B cell (primary cell): ENCODE measurements around the gene DIS3. TPM values are rescaled to one million over a fixed set of nuclear protein-coding genes. Genes with fewer than 3 reads are reported as not detected.
"Not testable (repeated sequence)": the region's sequence is repeated elsewhere in the genome, so short reads cannot be mapped to it uniquely, and the experiment has no call there.

Experiments
- ATAC-seq: fragments of 200-7000 bp; cut with Tn5 transposase; one replicate; pipeline ENCODE4 v1.10.0; 2021; ENCODE audit warnings: low read depth, mild to moderate bottlenecking, moderate number of reproducible peaks, moderate library complexity
- CTCF ChIA-PET: fragments of 350-600 bp; sonication (Branson Sonifier 250); formaldehyde crosslinking; loops from one replicate; lab custom pipeline; 2021; ENCODE audit warnings: antibody characterized with exemption, inconsistent platforms; lab: Charles Lee
- POLR2A ChIA-PET: fragments of 350-600 bp; sonication (Branson Sonifier 250); formaldehyde crosslinking; loops from one replicate; lab custom pipeline; 2021; ENCODE audit warnings: antibody characterized with exemption; lab: Charles Lee
- DNase-seq: peaks from one replicate; pipeline ENCODE4 v3.0.0; 2013
- H2AFZ ChIP-seq: 2 replicates; pipeline ENCODE4 v1.6.1; 2012; ENCODE audit warnings: mild to moderate bottlenecking, low read depth, low read length; ENCODE audit not compliant: insufficient read depth, poor library complexity, severe bottlenecking
- H3K27ac ChIP-seq, 2 donors: 1 replicate in 1 of 2; 2 replicates in 1 of 2; pipeline ENCODE4 v1.5.1; 2012 to 2013; ENCODE audit warnings: low read length in 2 of 2, mild to moderate bottlenecking in 2 of 2, moderate library complexity in 1 of 2
- H3K27me3 ChIP-seq, 4 experiments: fragments of 200-600 bp in 1 of 4; sonication (generic) in 1 of 4; replicated peaks in 1 of 4; 1 replicate in 2 of 4; 2 replicates in 2 of 4; pipeline versions ENCODE4 v1.6.1 to v1.7.0; 2013 to 2016; ENCODE audit warnings: low read length in 3 of 4, mild to moderate bottlenecking in 2 of 4, mixed read lengths in 1 of 4, moderate library complexity in 1 of 4; ENCODE audit not compliant: insufficient read depth in 4 of 4, control insufficient read depth in 3 of 4; ENCODE audit errors: control extremely low read depth in 1 of 4
- H3K36me3 ChIP-seq, 2 experiments: replicated peaks in 1 of 2; 1 replicate in 1 of 2; 2 replicates in 1 of 2; pipeline versions ENCODE4 v1.6.1 to v1.7.1; 2013; ENCODE audit warnings: low read length in 1 of 2; ENCODE audit not compliant: insufficient read depth in 2 of 2, control insufficient read depth in 1 of 2; ENCODE audit errors: control extremely low read depth in 1 of 2, extremely low read depth in 1 of 2
- H3K4me1 ChIP-seq, 2 donors: fragments of 200-600 bp in 1 of 2; sonication (generic) in 1 of 2; 1 replicate in 1 of 2; 2 replicates in 1 of 2; pipeline versions ENCODE4 v1.5.1 to v1.6.1; 2013 to 2017; ENCODE audit warnings: low read length in 2 of 2; ENCODE audit not compliant: control insufficient read depth in 2 of 2, insufficient read depth in 2 of 2
- H3K4me2 ChIP-seq: replicated peaks from 2 replicates; pipeline ENCODE3; 2012; ENCODE audit warnings: mild to moderate bottlenecking, low read depth, low read length; ENCODE audit not compliant: poor library complexity, severe bottlenecking
- H3K4me3 ChIP-seq, 5 experiments: fragments of 200-600 bp in 1 of 5; sonication (generic) in 1 of 5; 1 replicate in 3 of 5; 2 replicates in 2 of 5; pipeline versions ENCODE4 v1.5.1 to v1.7.0; 2011 to 2016; ENCODE audit warnings: low read length in 4 of 5, mild to moderate bottlenecking in 4 of 5, low read depth in 2 of 5, control low read depth in 1 of 5, moderate library complexity in 1 of 5; ENCODE audit not compliant: insufficient read depth in 1 of 5; ENCODE audit errors: control extremely low read depth in 1 of 5, extremely low read depth in 1 of 5
- H3K79me2 ChIP-seq: fragments of 200-600 bp; sonication (generic); one replicate; pipeline ENCODE4 v1.6.0; 2016; ENCODE audit warnings: low read length; ENCODE audit not compliant: control insufficient read depth, insufficient read depth
- H3K9ac ChIP-seq: fragments of 200-600 bp; sonication (generic); 2 replicates; pipeline ENCODE4 v1.6.1; 2017; ENCODE audit warnings: mild to moderate bottlenecking, low read length, moderate library complexity
- H3K9me3 ChIP-seq, 3 donors: one replicate each; pipeline versions ENCODE4 v1.6.1 to v1.7.1; 2013; ENCODE audit warnings: low read length in 2 of 3; ENCODE audit not compliant: control insufficient read depth in 2 of 3, insufficient read depth in 1 of 3; ENCODE audit errors: control extremely low read depth in 1 of 3
- H4K20me1 ChIP-seq: 2 replicates; pipeline ENCODE4 v1.6.0; 2012; ENCODE audit warnings: mild to moderate bottlenecking, low read length; ENCODE audit not compliant: insufficient read depth, control insufficient read depth, poor library complexity, severe bottlenecking
- H3K27ac Mint-ChIP-seq: one replicate; pipeline ENCODE4 v1.8.0; 2021; ENCODE audit warnings: mixed read lengths
- H3K27me3 Mint-ChIP-seq: one replicate; pipeline ENCODE4 v1.8.0; 2021; ENCODE audit warnings: mixed read lengths
- H3K4me1 Mint-ChIP-seq: one replicate; pipeline ENCODE4 v1.8.0; 2021; ENCODE audit warnings: mixed read lengths
- H3K4me3 Mint-ChIP-seq: one replicate; pipeline ENCODE4 v1.8.0; 2021; ENCODE audit warnings: mixed read lengths
- H3K9me3 Mint-ChIP-seq: one replicate; pipeline ENCODE4 v1.8.0; 2022; ENCODE audit warnings: mixed read lengths; ENCODE audit not compliant: insufficient read depth
- EZH2 ChIP-seq: IDR thresholded peaks from 2 replicates; pipeline ENCODE4 v1.6.1; 2012; ENCODE audit warnings: borderline replicate concordance, low read depth, mild to moderate bottlenecking, moderate library complexity, low read length; ENCODE audit not compliant: insufficient read depth, poor library complexity, severe bottlenecking
- WGBS: methylation state at CpG from one replicate; pipeline ENCODE4 v1.1.5; 2013; ENCODE audit warnings: missing lambda C conversion rate; ENCODE audit not compliant: insufficient coverage; 5-methylcytosine and 5-hydroxymethylcytosine counted together
- intact Hi-C: fragments of 100-400 bp; cut with micrococcal nuclease; formaldehyde crosslinking; loops from one replicate; pipeline ENCODE4 v1.10.0; 2022
- polyA plus RNA-seq: library from polyadenylated mRNA; depleted of rRNA; stranded (reverse); fragments of >200 nt; gene quantifications from 2 replicates; pipeline ENCODE4 v1.2.3, GENCODE V29; 2012
- total RNA-seq, 2 donors: library from RNA; stranded (reverse); fragments of 120-200 nt in 1 of 2; gene quantifications; 1 replicate in 1 of 2; 2 replicates in 1 of 2; pipeline versions ENCODE4 v1.2.3 to v1.2.4, GENCODE V29; 2013 to 2022
- TF ChIP-seq, protein P1 (sequence below): fragments of 200-600 bp; IDR thresholded peaks from one replicate; pipeline ENCODE4 v1.8.0; 2022; ENCODE audit warnings: antibody characterized with exemption, mild to moderate bottlenecking

DIS3 gene
- total and polyA plus RNA-seq, 2 donors (not counting 1 experiment from before 2014, with no cell fraction given) = 10.4 to 39.8 TPM

DNA sequence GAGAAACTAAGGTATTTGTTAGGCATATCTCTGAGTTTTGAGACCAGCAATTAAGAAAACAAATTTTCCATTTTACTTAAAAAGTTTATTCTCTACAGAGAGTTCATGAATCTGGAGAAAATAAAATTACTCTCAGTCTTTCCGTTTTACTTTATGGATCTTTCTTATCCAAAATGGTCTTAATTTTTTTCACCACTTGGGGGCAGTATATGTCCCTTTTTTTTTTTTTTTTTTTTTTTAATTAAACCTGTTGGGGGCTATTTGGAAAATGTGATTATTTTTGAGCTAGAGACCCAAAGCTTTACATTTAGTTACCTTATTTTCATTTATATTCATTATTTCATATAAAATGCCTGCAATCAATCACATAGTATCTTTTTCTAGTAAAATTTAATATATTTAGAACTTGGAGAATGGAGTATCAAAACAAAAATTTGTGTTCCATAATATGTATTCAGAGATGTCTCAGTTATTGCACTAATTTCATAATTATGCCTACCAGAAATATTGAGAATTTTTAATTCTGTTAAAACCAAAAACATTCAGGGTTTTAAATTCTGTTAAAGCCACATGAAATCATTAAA is 27.3 kb upstream of the DIS3 start:
- Histone ChIP-seq H3K4me3 (no peak overlapping the region), H3K4me1 (no peaks in the 10 kb centered on the region), H3K36me3 (peaks cover 0 to 7% of the 10 kb centered on the region in 2 experiments), H4K20me1 (no peaks in the 10 kb centered on the region), H3K27me3 (no peaks in the 10 kb centered on the region), H3K27ac (no peak overlapping the region), H2AFZ (no peak overlapping the region), H3K9ac (no peak overlapping the region), H3K4me2 (no peak overlapping the region), H3K79me2 (peaks cover 6% of the 10 kb centered on the region), H3K9me3 (no peaks in the 10 kb centered on the region)
- Mint-ChIP-seq H3K27me3 (no peaks in the 10 kb centered on the region), H3K4me1 (no peaks in the 10 kb centered on the region), H3K4me3 (no peak overlapping the region), H3K9me3 (no peaks in the 10 kb centered on the region), H3K27ac (no peak overlapping the region)
- TF ChIP-seq EZH2 = no peak
- TF ChIP-seq, protein P1, sequence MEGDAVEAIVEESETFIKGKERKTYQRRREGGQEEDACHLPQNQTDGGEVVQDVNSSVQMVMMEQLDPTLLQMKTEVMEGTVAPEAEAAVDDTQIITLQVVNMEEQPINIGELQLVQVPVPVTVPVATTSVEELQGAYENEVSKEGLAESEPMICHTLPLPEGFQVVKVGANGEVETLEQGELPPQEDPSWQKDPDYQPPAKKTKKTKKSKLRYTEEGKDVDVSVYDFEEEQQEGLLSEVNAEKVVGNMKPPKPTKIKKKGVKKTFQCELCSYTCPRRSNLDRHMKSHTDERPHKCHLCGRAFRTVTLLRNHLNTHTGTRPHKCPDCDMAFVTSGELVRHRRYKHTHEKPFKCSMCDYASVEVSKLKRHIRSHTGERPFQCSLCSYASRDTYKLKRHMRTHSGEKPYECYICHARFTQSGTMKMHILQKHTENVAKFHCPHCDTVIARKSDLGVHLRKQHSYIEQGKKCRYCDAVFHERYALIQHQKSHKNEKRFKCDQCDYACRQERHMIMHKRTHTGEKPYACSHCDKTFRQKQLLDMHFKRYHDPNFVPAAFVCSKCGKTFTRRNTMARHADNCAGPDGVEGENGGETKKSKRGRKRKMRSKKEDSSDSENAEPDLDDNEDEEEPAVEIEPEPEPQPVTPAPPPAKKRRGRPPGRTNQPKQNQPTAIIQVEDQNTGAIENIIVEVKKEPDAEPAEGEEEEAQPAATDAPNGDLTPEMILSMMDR = peak; percentile 90
- intact Hi-C loops = loop anchor here (2.0 kb wide), 1 partner anchor 900 kb away; no protein-coding TSS in a partner anchor
- DNase-seq = peak; percentile 37
- ChIA-PET CTCF (interaction anchor here (0.7 to 2.4 kb wide), 4 partner anchors 9 to 859 kb away, joined by 3 to 9 read pairs (median 6); no protein-coding TSS in a partner anchor), POLR2A (no interaction called here)
- WGBS = no CpG with 5 or more reads among the region's 1 CpG
- no peak for ATAC-seq

DNA sequence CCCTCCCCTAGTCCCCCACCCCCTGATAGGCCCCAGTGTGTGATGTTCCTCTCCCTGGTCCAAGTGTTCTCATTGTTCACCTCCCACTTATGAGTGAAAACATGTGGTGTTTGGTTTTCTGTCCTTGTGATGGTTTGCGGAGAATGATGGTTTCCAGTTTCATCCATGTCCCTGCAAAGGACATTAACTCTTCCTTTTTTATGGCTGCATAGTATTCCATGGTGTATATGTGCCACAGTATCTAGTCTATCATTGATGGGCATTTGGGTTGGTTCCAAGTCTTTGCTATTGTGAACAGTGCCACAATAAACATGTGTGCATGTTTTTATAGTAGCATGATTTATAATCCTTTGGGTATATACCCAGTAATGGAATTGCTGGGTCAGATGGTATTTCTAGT is 24.8 kb upstream of the DIS3 start:
- H3K9me3 ChIP-seq, CTCF ChIA-PET, ATAC-seq, H3K4me3 Mint-ChIP-seq, H3K9ac ChIP-seq, H3K4me2 ChIP-seq, H2AFZ ChIP-seq, H3K4me1 ChIP-seq, intact Hi-C loops, H3K27ac ChIP-seq, H3K4me3 ChIP-seq, H3K4me1 Mint-ChIP-seq, H3K27me3 ChIP-seq, H3K27ac Mint-ChIP-seq, H3K9me3 Mint-ChIP-seq, POLR2A ChIA-PET, H3K79me2 ChIP-seq, H3K27me3 Mint-ChIP-seq, DNase-seq, H4K20me1 ChIP-seq: not testable (repeated sequence)
- H3K36me3 ChIP-seq = peaks cover 0 to 12% of the 10 kb centered on the region in 2 experiments
- WGBS = no CpG with 5 or more reads among the region's 1 CpG
